Keratinocyte (primary cell): Measurements from ENCODE around the gene GTF2IRD1. TPM values are rescaled to one million over a fixed set of nuclear protein-coding genes. Genes with fewer than 3 reads are reported as not detected.
"Not testable (repeated sequence)": the region's sequence is repeated elsewhere in the genome, so short reads cannot be mapped to it uniquely, and the experiment has no call there.

Source experiments
- DNase-seq: peaks from one replicate; pipeline ENCODE4 v3.0.0-alpha.2; 2011; ENCODE audit warnings: low read depth, missing footprints, low spot score
- FAIRE-seq: peaks from 2 replicates; lab custom pipeline; 2011; peaks lifted over from hg19 to GRCh38; lab: Jason Lieb, UNC
- H2AFZ ChIP-seq: 2 replicates; pipeline ENCODE4 v1.6.0; 2012; ENCODE audit warnings: low read length, control low read depth, inconsistent platforms; ENCODE audit not compliant: control insufficient read depth
- H3K27ac ChIP-seq: 2 replicates; pipeline ENCODE4 v1.5.1; 2011; ENCODE audit warnings: low read length; ENCODE audit not compliant: control insufficient read depth, insufficient read depth
- H3K27me3 ChIP-seq: 3 replicates; pipeline ENCODE4 v1.6.0; 2011; ENCODE audit warnings: low read length; ENCODE audit not compliant: control insufficient read depth, insufficient read depth; ENCODE audit errors: extremely low read depth
- H3K36me3 ChIP-seq, 2 experiments: 2 replicates in 1 of 2; 3 replicates in 1 of 2; pipeline ENCODE4 v1.5.1; 2011; ENCODE audit warnings: low read length in 2 of 2, mild to moderate bottlenecking in 1 of 2; ENCODE audit not compliant: control insufficient read depth in 2 of 2, insufficient read depth in 2 of 2; ENCODE audit errors: extremely low read depth in 1 of 2
- H3K4me1 ChIP-seq: 3 replicates; pipeline ENCODE4 v1.5.1; 2011; ENCODE audit warnings: low read length; ENCODE audit not compliant: control insufficient read depth, insufficient read depth; ENCODE audit errors: extremely low read depth
- H3K4me2 ChIP-seq: 3 replicates; pipeline ENCODE4 v1.6.0; 2011; ENCODE audit warnings: low read depth, low read length; ENCODE audit not compliant: control insufficient read depth, insufficient read depth; ENCODE audit errors: extremely low read depth
- H3K4me3 ChIP-seq, 3 experiments: fragments of 200-600 bp in 1 of 3; sonication (generic) in 1 of 3; 2 replicates in 2 of 3; 3 replicates in 1 of 3; pipeline ENCODE4 v1.5.1; 2011 to 2016; ENCODE audit warnings: low read length in 3 of 3, mild to moderate bottlenecking in 3 of 3, control low read depth in 2 of 3, inconsistent platforms in 1 of 3, low read depth in 1 of 3, mixed read lengths in 1 of 3, mixed run types in 1 of 3, moderate library complexity in 1 of 3; ENCODE audit not compliant: control insufficient read depth in 2 of 3, insufficient read depth in 2 of 3; ENCODE audit errors: extremely low read depth in 1 of 3
- H3K79me2 ChIP-seq: 2 replicates; pipeline ENCODE4 v1.6.0; 2012; ENCODE audit warnings: low read length; ENCODE audit not compliant: control insufficient read depth, insufficient read depth
- H3K9ac ChIP-seq: 3 replicates; pipeline ENCODE4 v1.6.0; 2011; ENCODE audit warnings: low read length; ENCODE audit not compliant: control insufficient read depth, insufficient read depth; ENCODE audit errors: extremely low read depth
- H3K9me1 ChIP-seq: 3 replicates; pipeline ENCODE4 v1.6.0; 2011; ENCODE audit warnings: low read length; ENCODE audit not compliant: control insufficient read depth, insufficient read depth; ENCODE audit errors: extremely low read depth
- H3K9me3 ChIP-seq: 2 replicates; pipeline ENCODE4 v1.5.1; 2012; ENCODE audit warnings: low read depth, low read length; ENCODE audit not compliant: control insufficient read depth
- H4K20me1 ChIP-seq: 3 replicates; pipeline ENCODE4 v1.6.0; 2011; ENCODE audit warnings: low read length; ENCODE audit not compliant: control insufficient read depth, insufficient read depth; ENCODE audit errors: extremely low read depth
- CTCF ChIP-seq, 3 experiments: IDR thresholded peaks in 1 of 3; conservative IDR thresholded peaks in 1 of 3; optimal IDR thresholded peaks in 1 of 3; 2 replicates in 2 of 3; 3 replicates in 1 of 3; pipeline versions ENCODE3 to v1.5.1; 2011; ENCODE audit warnings: low read length in 3 of 3, mild to moderate bottlenecking in 3 of 3, moderate library complexity in 2 of 3, control low read depth in 1 of 3, inconsistent platforms in 1 of 3; ENCODE audit not compliant: insufficient read depth in 2 of 3; ENCODE audit errors: extremely low read depth in 1 of 3
- EZH2 ChIP-seq: IDR thresholded peaks from one replicate; pipeline ENCODE4 v1.6.1; 2012; ENCODE audit warnings: inconsistent platforms, mild to moderate bottlenecking, low read length, moderate library complexity
- dilution Hi-C: fragments of 300-500 bp; cut with MboI; formaldehyde crosslinking; loops from one replicate; pipeline ENCODE4 v1.7.0; 2020; ENCODE audit warnings: low sequenced_read_pairs; ENCODE audit not compliant: extremely low pct_ligation_motif_present
- polyA plus RNA-seq, 5 experiments: library from polyadenylated mRNA; depleted of rRNA in 3 of 5; stranded (reverse) in 3 of 5; stranded (forward) in 1 of 5; unstranded in 1 of 5; fragments of >200 nt; gene quantifications; 1 replicate in 1 of 5; 2 replicates in 3 of 5; 3 replicates in 1 of 5; pipeline versions ENCODE4 v1.2.1 to v1.2.3, GENCODE V29; 2011 to 2012; ENCODE audit warnings: missing spikeins in 2 of 5, low read depth in 1 of 5, low replicate concordance in 1 of 5

GTF2IRD1 gene
- polyA plus RNA-seq, 1 donor (not counting 4 experiments of a cell fraction or from before 2014, with no cell fraction given) = 19.4 TPM

GRCh38 chr7:74495112-74496086 lies 41.7 kb downstream of the GTF2IRD1 start:
- H3K9me3 ChIP-seq = no peaks in the 10 kb centered on the region
- dilution Hi-C loops = no loop called here
- no peak overlapping the region for H3K4me3 ChIP-seq
- H3K9me1 ChIP-seq = no peaks in the 10 kb centered on the region
- no peak overlapping the region for H2AFZ ChIP-seq
- DNase-seq = no peak
- no peak for TF ChIP-seq EZH2
- TF ChIP-seq CTCF (optimal IDR thresholded peaks at IDR 0.05 in 1 of 3, IDR thresholded peaks at IDR 0.05 in 1 of 3, conservative IDR thresholded peaks at IDR 0.05 in 1 of 3; ENCODE audit: extremely low read depth in 1 of 3, insufficient read depth in 2 of 3, low read length in 3 of 3) = no peak
- H3K4me2 ChIP-seq = no peak overlapping the region
- peaks cover 3 to 4% of the 10 kb centered on the region in 2 experiments for H3K36me3 ChIP-seq
- no peak overlapping the region for H3K27ac ChIP-seq
- no peaks in the 10 kb centered on the region for H3K4me1 ChIP-seq
- no peaks in the 10 kb centered on the region for H3K27me3 ChIP-seq
- H4K20me1 ChIP-seq = no peaks in the 10 kb centered on the region
- no peak for FAIRE-seq
- H3K9ac ChIP-seq = no peak overlapping the region
- peaks cover 19% of the 10 kb centered on the region for H3K79me2 ChIP-seq

- no peak overlapping the region for H2AFZ ChIP-seq
- peaks cover 17% of the 10 kb centered on the region for H3K79me2 ChIP-seq
- no peaks in the 10 kb centered on the region for H3K4me1 ChIP-seq
- dilution Hi-C loops = no loop called here
- H3K9me1 ChIP-seq = no peaks in the 10 kb centered on the region
- no peaks in the 10 kb centered on the region for H3K9me3 ChIP-seq
- no peak overlapping the region for H3K9ac ChIP-seq
- no peak overlapping the region for H3K4me3 ChIP-seq
- peaks cover 2 to 3% of the 10 kb centered on the region in 2 experiments for H3K36me3 ChIP-seq
- no peak overlapping the region for H3K4me2 ChIP-seq
- no peak for FAIRE-seq
- no peak overlapping the region for H3K27ac ChIP-seq
- no peaks in the 10 kb centered on the region for H4K20me1 ChIP-seq
- no peak for DNase-seq
- TF ChIP-seq EZH2 = no peak
- TF ChIP-seq CTCF (optimal IDR thresholded peaks at IDR 0.05 in 1 of 3, IDR thresholded peaks at IDR 0.05 in 1 of 3, conservative IDR thresholded peaks at IDR 0.05 in 1 of 3; ENCODE audit: extremely low read depth in 1 of 3, insufficient read depth in 2 of 3, low read length in 3 of 3) = no peak
- no peaks in the 10 kb centered on the region for H3K27me3 ChIP-seq
Measured at GRCh38 chr7:74496272-74496671, 42.6 kb downstream of the GTF2IRD1 start.

- H3K4me1 ChIP-seq, FAIRE-seq, H3K9me1 ChIP-seq, dilution Hi-C loops, H3K36me3 ChIP-seq, H3K27me3 ChIP-seq, H4K20me1 ChIP-seq, H3K9me3 ChIP-seq, DNase-seq, H3K4me3 ChIP-seq, H3K27ac ChIP-seq, H3K9ac ChIP-seq, H2AFZ ChIP-seq, H3K4me2 ChIP-seq: not testable (repeated sequence)
- peaks cover 17% of the 10 kb centered on the region for H3K79me2 ChIP-seq
Measured at GRCh38 chr7:74496773-74497172, 43.1 kb downstream of the GTF2IRD1 start.
